HepG2 (cell line): Measurements from ENCODE around the gene NINJ2. TPM values are rescaled to one million over a fixed set of nuclear protein-coding genes. Genes with fewer than 3 reads are reported as not detected.

Experiments
- EP300 ChIP-seq, 3 experiments: sonication (generic) in 1 of 3; formaldehyde crosslinking in 1 of 3; IDR thresholded peaks; 2 replicates each; pipeline versions ENCODE4 v1.5.1 to v1.6.1; 2011 to 2020; ENCODE audit warnings: low read depth in 2 of 3, low read length in 2 of 3, borderline replicate concordance in 1 of 3, improper control_type of control experiment in 1 of 3, mild to moderate bottlenecking in 1 of 3, missing genetic modification reagents in 1 of 3, moderate library complexity in 1 of 3
- FOSL1 ChIP-seq: sonication (generic); formaldehyde crosslinking; IDR thresholded peaks from 2 replicates; pipeline ENCODE4 v1.9.0; 2021; ENCODE audit warnings: missing genetic modification reagents, borderline replicate concordance
- FOXO1 ChIP-seq: sonication (generic); formaldehyde crosslinking; IDR thresholded peaks from 2 replicates; pipeline ENCODE4 v1.4.0; 2020; ENCODE audit warnings: missing genetic modification reagents
- ISX ChIP-seq: sonication (generic); formaldehyde crosslinking; conservative IDR thresholded peaks from 2 replicates; pipeline ENCODE4 v1.5.0; 2020; ENCODE audit warnings: missing genetic modification reagents
- KDM2A ChIP-seq: sonication (generic); formaldehyde crosslinking; IDR thresholded peaks from 2 replicates; pipeline ENCODE4 v1.4.0; 2020; ENCODE audit warnings: low read depth, missing genetic modification reagents, borderline replicate concordance
- MBD4 ChIP-seq: IDR thresholded peaks from 2 replicates; pipeline ENCODE4 v1.6.1; 2012; ENCODE audit warnings: low read length, inconsistent platforms, borderline replicate concordance
- MED8 ChIP-seq: sonication (generic); formaldehyde crosslinking; IDR thresholded peaks from 2 replicates; pipeline ENCODE4 v1.8.1; 2023; ENCODE audit warnings: mild to moderate bottlenecking, missing genetic modification reagents; ENCODE audit not compliant: insufficient replicate concordance
- NCOR1 ChIP-seq: fragments of 200-600 bp; sonication (generic); IDR thresholded peaks from 2 replicates; pipeline ENCODE4 v1.7.0; 2017; ENCODE audit warnings: antibody characterized with exemption, low read length, borderline replicate concordance
- NFRKB ChIP-seq: fragments of 450-650 bp; IDR thresholded peaks from 2 replicates; pipeline ENCODE4 v1.6.1; 2017
- PHF21A ChIP-seq: sonication (generic); formaldehyde crosslinking; IDR thresholded peaks from 2 replicates; pipeline ENCODE4 v1.5.0; 2020; ENCODE audit warnings: mild to moderate bottlenecking, missing genetic modification reagents
- SRF ChIP-seq: IDR thresholded peaks from 2 replicates; pipeline ENCODE4 v1.6.1; 2011; ENCODE audit warnings: mild to moderate bottlenecking, low read depth, low read length, moderate library complexity
- SYNCRIP ChIP-seq: fragments of 200-400 bp; formaldehyde crosslinking; IDR thresholded peaks from 2 replicates; pipeline ENCODE4 v1.6.1; 2018; ENCODE audit warnings: mild to moderate bottlenecking, low read depth, low read length; ENCODE audit not compliant: insufficient read depth
- TCF12 ChIP-seq, 2 experiments: fragments of 450-650 bp in 1 of 2; sonication (generic) in 1 of 2; formaldehyde crosslinking in 1 of 2; IDR thresholded peaks; 2 replicates each; pipeline versions ENCODE4 v1.6.1 to v1.8.0; 2017 to 2022; ENCODE audit warnings: antibody characterized with exemption in 1 of 2, mild to moderate bottlenecking in 1 of 2, missing genetic modification reagents in 1 of 2, moderate library complexity in 1 of 2
- U2AF2 ChIP-seq: fragments of 200-400 bp; formaldehyde crosslinking; IDR thresholded peaks from 2 replicates; pipeline ENCODE4 v1.6.1; 2017; ENCODE audit warnings: low read depth, mild to moderate bottlenecking, low read length
- USF2 ChIP-seq, 2 experiments: sonication (generic) in 1 of 2; formaldehyde crosslinking in 1 of 2; IDR thresholded peaks; 2 replicates each; pipeline versions ENCODE4 v1.5.1 to v1.6.1; 2011 to 2020; ENCODE audit warnings: borderline replicate concordance in 1 of 2, low read depth in 1 of 2, low read length in 1 of 2, mild to moderate bottlenecking in 1 of 2, missing genetic modification reagents in 1 of 2, moderate library complexity in 1 of 2
- ZBTB7B ChIP-seq: sonication (generic); formaldehyde crosslinking; IDR thresholded peaks from 2 replicates; pipeline ENCODE4 v1.4.0; 2020; ENCODE audit warnings: missing genetic modification reagents
- ZEB1 ChIP-seq: IDR thresholded peaks from 2 replicates; pipeline ENCODE4 v1.6.1; 2012; ENCODE audit warnings: mild to moderate bottlenecking, low read depth, inconsistent platforms; ENCODE audit not compliant: insufficient replicate concordance
- ZNF160 ChIP-seq: sonication (generic); formaldehyde crosslinking; IDR thresholded peaks from 2 replicates; pipeline ENCODE4 v1.8.0; 2022; ENCODE audit warnings: mild to moderate bottlenecking, inconsistent platforms, missing genetic modification reagents
- ZNF263 ChIP-seq: sonication (generic); formaldehyde crosslinking; IDR thresholded peaks from 2 replicates; pipeline ENCODE4 v1.4.0; 2020; ENCODE audit warnings: missing genetic modification reagents
- ZNF510 ChIP-seq: sonication (generic); formaldehyde crosslinking; IDR thresholded peaks from 2 replicates; pipeline ENCODE4 v1.4.0; 2020; ENCODE audit warnings: low read depth, mild to moderate bottlenecking, missing genetic modification reagents
- ZNF557 ChIP-seq: sonication (generic); formaldehyde crosslinking; IDR thresholded peaks from 2 replicates; pipeline ENCODE4 v1.4.0; 2020; ENCODE audit warnings: missing genetic modification reagents
- ZNF580 ChIP-seq: IDR thresholded peaks from 2 replicates; pipeline ENCODE4 v1.6.1; 2016; ENCODE audit warnings: low read depth, borderline replicate concordance
- ZNF879 ChIP-seq: sonication (generic); formaldehyde crosslinking; IDR thresholded peaks from 2 replicates; pipeline ENCODE4 v1.8.1; 2023; ENCODE audit warnings: missing genetic modification reagents
- polyA plus RNA-seq, 8 experiments: library from polyadenylated mRNA; depleted of rRNA in 3 of 8; stranded (reverse) in 7 of 8; unstranded in 1 of 8; fragments of >200 nt; fragmentation: Illumina TruSeq in 4 of 8; extraction: Trizol in 4 of 8; gene quantifications; 2 replicates each; pipeline versions ENCODE4 v1.2.1 to v1.2.3, GENCODE V29; 2011 to 2016; ENCODE audit warnings: low read depth in 4 of 8, missing spikeins in 1 of 8, mixed read lengths in 1 of 8; ENCODE audit not compliant: insufficient read depth in 1 of 8
- total RNA-seq, 5 experiments: library from RNA; depleted of rRNA; stranded (reverse); fragments of >200 nt; fragmentation: Illumina TruSeq; extraction: Trizol; gene quantifications; 2 replicates each; pipeline ENCODE4 v1.2.3, GENCODE V29; 2016; ENCODE audit warnings: low read depth in 1 of 5
- TF ChIP-seq, protein P1 (sequence below): sonication (generic); formaldehyde crosslinking; conservative IDR thresholded peaks from 2 replicates; pipeline ENCODE4 v1.4.0; 2020; ENCODE audit warnings: missing genetic modification reagents
- TF ChIP-seq, protein P2 (sequence below): IDR thresholded peaks from 2 replicates; pipeline ENCODE4 v1.6.1; 2016; ENCODE audit warnings: missing compliant biosample characterization, missing genetic modification reagents, borderline replicate concordance

Gene NINJ2
- total and polyA plus RNA-seq, 2 of the 13 experiments (the other 11 are each of a cell fraction or from before 2014, with no cell fraction given) = 0.62 to 3.8 TPM

DNA sequence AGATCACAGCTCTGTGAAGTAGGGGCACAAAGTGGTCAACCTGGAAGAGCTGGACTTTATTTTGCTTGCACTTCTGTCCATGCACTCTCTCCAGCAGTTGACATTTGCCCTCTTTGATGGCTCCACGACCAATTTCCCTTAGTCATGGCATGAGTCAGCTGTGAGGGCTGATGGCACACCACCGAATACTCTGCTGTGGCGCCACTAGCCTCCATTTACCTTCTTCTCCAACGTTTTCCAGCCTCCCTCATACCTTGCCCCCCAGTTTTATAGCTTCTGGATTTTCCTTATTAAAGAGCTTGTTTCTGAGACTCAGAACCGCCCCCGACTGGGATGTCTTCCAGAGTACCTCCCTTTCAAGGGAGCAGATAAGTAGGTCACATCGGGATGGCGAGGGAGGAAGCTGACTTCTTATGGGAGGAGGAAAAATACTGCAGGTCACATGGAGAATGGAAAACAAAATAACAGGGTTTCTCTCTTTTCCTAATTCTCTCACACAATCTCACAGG lies 17.6 kb downstream of the NINJ2 start (continued):
- TF ChIP-seq ZNF160 (0 out of 2 replicates have a peak, but pooled peaks have one; percentile 61), PHF21A (CRISPR knock-in tag) (0 out of 2 replicates have a peak, but pooled peaks have one; percentile 42), NFRKB (no peak), ISX (no peak), MBD4 (no peak), MED8 (no peak), TCF12 (IDR thresholded peaks at IDR 0.05) (no peak), TCF12 (CRISPR knock-in tag; IDR thresholded peaks at IDR 0.05) (no peak), ZNF510 (no peak), EP300 (IDR thresholded peaks at IDR 0.05; ENCODE audit: low read depth in 2 of 2, low read length in 2 of 2) (peak in 1 of 2 experiments; percentile 70; a peak in 2 of 4 replicates), EP300 (CRISPR knock-in tag; IDR thresholded peaks at IDR 0.05; ENCODE audit: borderline replicate concordance) (no peak), FOSL1 (CRISPR knock-in tag) (no peak), FOXO1 (CRISPR knock-in tag) (peak; percentile 61; the same call in 1 of the 2 replicates), U2AF2 (no peak), ZNF557 (CRISPR knock-in tag) (no peak), ZNF263 (no peak), SRF (no peak), KDM2A (CRISPR knock-in tag) (no peak), NCOR1 (peak; percentile 46; the same call in 1 of the 2 replicates), SYNCRIP (no peak), ZNF580 (CRISPR knock-in tag) (0 out of 2 replicates have a peak, but pooled peaks have one; percentile 26), ZEB1 (no peak), USF2 (IDR thresholded peaks at IDR 0.05; ENCODE audit: low read depth, low read length) (no peak), USF2 (CRISPR knock-in tag; IDR thresholded peaks at IDR 0.05; ENCODE audit: borderline replicate concordance) (no peak), ZNF879 (CRISPR knock-in tag) (no peak), ZBTB7B (CRISPR knock-in tag) (no peak)
- TF ChIP-seq, protein P1, sequence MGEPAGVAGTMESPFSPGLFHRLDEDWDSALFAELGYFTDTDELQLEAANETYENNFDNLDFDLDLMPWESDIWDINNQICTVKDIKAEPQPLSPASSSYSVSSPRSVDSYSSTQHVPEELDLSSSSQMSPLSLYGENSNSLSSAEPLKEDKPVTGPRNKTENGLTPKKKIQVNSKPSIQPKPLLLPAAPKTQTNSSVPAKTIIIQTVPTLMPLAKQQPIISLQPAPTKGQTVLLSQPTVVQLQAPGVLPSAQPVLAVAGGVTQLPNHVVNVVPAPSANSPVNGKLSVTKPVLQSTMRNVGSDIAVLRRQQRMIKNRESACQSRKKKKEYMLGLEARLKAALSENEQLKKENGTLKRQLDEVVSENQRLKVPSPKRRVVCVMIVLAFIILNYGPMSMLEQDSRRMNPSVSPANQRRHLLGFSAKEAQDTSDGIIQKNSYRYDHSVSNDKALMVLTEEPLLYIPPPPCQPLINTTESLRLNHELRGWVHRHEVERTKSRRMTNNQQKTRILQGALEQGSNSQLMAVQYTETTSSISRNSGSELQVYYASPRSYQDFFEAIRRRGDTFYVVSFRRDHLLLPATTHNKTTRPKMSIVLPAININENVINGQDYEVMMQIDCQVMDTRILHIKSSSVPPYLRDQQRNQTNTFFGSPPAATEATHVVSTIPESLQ (CRISPR knock-in tag) = no peak
- TF ChIP-seq, protein P2, sequence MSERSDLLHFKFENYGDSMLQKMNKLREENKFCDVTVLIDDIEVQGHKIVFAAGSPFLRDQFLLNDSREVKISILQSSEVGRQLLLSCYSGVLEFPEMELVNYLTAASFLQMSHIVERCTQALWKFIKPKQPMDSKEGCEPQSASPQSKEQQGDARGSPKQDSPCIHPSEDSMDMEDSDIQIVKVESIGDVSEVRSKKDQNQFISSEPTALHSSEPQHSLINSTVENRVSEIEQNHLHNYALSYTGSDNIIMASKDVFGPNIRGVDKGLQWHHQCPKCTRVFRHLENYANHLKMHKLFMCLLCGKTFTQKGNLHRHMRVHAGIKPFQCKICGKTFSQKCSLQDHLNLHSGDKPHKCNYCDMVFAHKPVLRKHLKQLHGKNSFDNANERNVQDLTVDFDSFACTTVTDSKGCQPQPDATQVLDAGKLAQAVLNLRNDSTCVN = no peak
